Stomach (tissue), 9 donors: ENCODE measurements around the gene PCGF3. TPM values are rescaled to one million over a fixed set of nuclear protein-coding genes. Genes with fewer than 3 reads are reported as not detected.

Source experiments
- DNase-seq, 2 donors: peaks; one replicate each; pipeline versions ENCODE4 v3.0.0 to v3.0.0-alpha.2; 2013 to 2019
- H3K27ac ChIP-seq, 5 donors: fragments of 200-600 bp in 4 of 5; sonication (generic) in 4 of 5; one replicate each; pipeline ENCODE4 v1.5.1; 2013 to 2019; ENCODE audit warnings: mild to moderate bottlenecking in 1 of 5, moderate library complexity in 1 of 5
- H3K27me3 ChIP-seq, 3 donors: fragments of 200-600 bp; sonication (generic); one replicate each; pipeline ENCODE4 v1.5.1; 2017 to 2019; ENCODE audit warnings: mixed run types in 1 of 3
- H3K36me3 ChIP-seq, 4 donors: fragments of 200-600 bp; sonication (generic); 1 replicate in 3 of 4; 2 replicates in 1 of 4; pipeline ENCODE4 v1.5.1; 2016 to 2019
- H3K4me1 ChIP-seq, 4 donors: fragments of 200-600 bp; sonication (generic); one replicate each; pipeline ENCODE4 v1.5.1; 2016 to 2019
- H3K4me3 ChIP-seq, 4 donors: fragments of 200-600 bp; sonication (generic) in 3 of 4; one replicate each; pipeline ENCODE4 v1.5.1; 2016 to 2019; ENCODE audit warnings: mild to moderate bottlenecking in 1 of 4
- H3K9me3 ChIP-seq, 4 donors: fragments of 200-600 bp; sonication (generic); one replicate each; pipeline ENCODE4 v1.5.1; 2016 to 2019
- EP300 ChIP-seq: sonication (generic); formaldehyde crosslinking; IDR thresholded peaks from one replicate; pipeline ENCODE4 v1.6.1; 2017; ENCODE audit warnings: antibody characterized with exemption
- POLR2A ChIP-seq, 4 donors: fragments of 450-650 bp; IDR thresholded peaks; one replicate each; pipeline ENCODE4 v1.6.1; 2016; ENCODE audit warnings: antibody characterized with exemption in 4 of 4, control low read depth in 2 of 4, mild to moderate bottlenecking in 1 of 4, moderate library complexity in 1 of 4
- POLR2AphosphoS5 ChIP-seq, 3 donors: sonication (generic); formaldehyde crosslinking; IDR thresholded peaks; one replicate each; pipeline ENCODE4 v1.6.1; 2016; ENCODE audit warnings: antibody characterized with exemption in 3 of 3
- whole genome bisulfite sequencing, 5 donors: extraction: QIAGEN DNeasy Blood & Tissue Kit in 3 of 5; methylation state at CpG; one replicate each; pipeline versions ENCODE4 v1.1.5 to v1.1.7; 2013 to 2018; 5-methylcytosine and 5-hydroxymethylcytosine counted together
- intact Hi-C: fragments of 100-400 bp; cut with DNase I; formaldehyde crosslinking; loops from one replicate; pipeline ENCODE4 v1.15.1; 2023; ENCODE audit warnings: low total_unique reads
- polyA plus RNA-seq, 3 donors: library from polyadenylated mRNA; stranded (reverse); fragments of 200-250 nt; gene quantifications; one replicate each; pipeline ENCODE4 v1.2.3, GENCODE V29; 2013
- total RNA-seq, 5 donors: library from RNA; depleted of rRNA; stranded (reverse); fragments of >200 nt; gene quantifications; one replicate each; pipeline versions ENCODE4 v1.1.0 to v1.2.3, GENCODE V29; 2014 to 2016
- TF ChIP-seq, protein P1 (sequence below), 7 experiments: fragments of 450-650 bp in 4 of 7; fragments of 200-600 bp in 3 of 7; sonication (generic) in 3 of 7; IDR thresholded peaks; one replicate each; pipeline ENCODE4 v1.5.1; 2016 to 2019; ENCODE audit warnings: antibody characterized with exemption in 7 of 7, control low read depth in 2 of 7, mild to moderate bottlenecking in 1 of 7
- donor health status: healthy with polysubstance abuse.
- donor health status: Bipolar disorder and iron deficiency.
- donor health status: healthy.

Gene PCGF3
- total and polyA plus RNA-seq, 8 donors = 24.7 to 140 (median 62.7) TPM

DNA sequence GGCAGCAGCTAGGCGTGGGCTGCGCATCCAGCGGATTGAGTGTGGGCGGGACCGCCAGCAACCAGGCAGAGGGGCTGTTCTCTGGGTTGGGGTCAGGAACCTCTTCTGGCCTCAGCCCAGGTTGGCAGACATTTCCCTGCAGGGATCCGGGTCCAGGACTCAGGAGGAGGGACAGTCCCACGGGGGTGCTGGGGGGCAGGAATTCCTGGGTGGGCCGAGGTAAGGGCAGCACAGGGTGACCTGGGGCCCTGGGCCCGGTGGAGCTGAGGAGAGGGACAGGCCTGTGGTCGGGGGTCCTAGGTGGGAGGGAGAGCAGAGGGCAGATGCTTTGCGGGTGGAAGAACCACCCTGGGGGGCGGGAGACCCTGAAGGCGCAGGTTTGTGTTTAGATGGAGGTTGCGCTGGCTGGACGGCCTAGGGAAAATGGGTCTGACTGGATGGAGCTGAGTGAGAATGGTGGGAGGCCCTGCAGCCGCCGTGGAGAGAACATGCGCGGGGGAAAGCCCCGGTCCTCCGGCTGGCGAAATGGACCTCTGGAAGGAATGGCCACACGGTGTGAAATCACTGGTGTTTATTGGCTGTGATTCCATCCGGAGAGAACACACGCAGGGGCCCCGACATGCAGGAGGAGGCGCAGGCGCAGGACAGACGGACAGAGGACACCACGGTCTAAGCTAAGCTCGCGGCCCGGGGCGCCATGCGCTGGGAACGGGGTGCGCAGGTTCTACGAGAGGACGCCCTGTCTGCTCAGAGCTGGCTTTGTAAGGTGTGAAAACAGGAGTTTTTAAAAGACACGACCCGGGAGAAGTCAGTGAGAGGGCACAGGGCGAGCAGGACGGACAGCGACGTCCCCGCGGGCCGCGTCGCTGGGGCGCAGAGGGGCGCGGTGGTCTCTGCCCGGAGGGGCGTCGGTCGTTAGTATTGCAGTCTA, 79.0 kb downstream of the PCGF3 start:
- no peak for DNase-seq
- H3K27ac ChIP-seq = no peak overlapping the region

DNA sequence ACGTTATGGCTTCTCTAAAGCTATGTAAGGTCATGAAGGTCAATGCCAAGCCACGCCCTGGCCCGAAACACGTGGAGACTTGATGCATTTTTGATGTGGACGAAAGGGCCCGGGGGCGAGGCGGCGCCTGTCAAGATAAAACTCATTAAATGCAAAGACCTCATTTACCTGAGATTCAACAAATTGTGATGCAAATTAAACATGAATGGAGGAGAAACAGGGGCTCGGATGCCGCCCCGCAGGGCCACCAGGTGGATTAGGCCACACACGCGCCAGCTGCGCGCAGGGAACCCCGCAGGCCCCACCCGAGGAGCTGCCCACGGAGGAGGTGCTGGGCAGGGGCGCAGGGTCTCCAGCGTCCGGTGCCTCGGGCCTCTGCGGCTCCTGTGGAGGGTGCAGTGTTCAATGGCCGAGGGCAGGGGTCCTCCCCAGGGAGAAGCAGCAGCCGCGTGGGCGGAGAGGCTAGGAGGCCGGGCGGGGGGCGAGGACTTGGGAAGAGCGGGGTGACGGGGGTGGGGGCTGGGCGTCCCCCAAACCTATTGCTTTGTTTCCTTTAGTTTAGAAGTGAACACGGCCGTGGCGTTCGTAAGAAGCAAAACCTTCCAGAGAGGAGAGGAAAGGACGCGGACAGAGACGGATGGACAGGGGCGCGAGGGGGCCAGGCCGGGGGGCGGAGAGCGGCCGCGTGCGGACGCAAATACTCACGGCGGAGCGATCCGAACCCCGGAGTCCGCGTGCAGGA, 79.9 kb downstream of the PCGF3 start:
- Histone ChIP-seq H3K4me1 (peaks cover 25 to 64% (median 53%) of the 10 kb centered on the region in 4 donors), H3K9me3 (no peaks in the 10 kb centered on the region), H3K27me3 (peaks cover 15 to 65% (median 26%) of the 10 kb centered on the region in 3 donors), H3K4me3 (peak overlapping the region; percentile 29 to 46 (median 38)), H3K36me3 (no peaks in the 10 kb centered on the region), H3K27ac (peak overlapping the region in 3 of 5 donors; percentile 42 to 66 (median 59))
- WGBS, 5 donors = 19 to 41% (median 34%) methylated on average over 32 to 57 of the region's 57 CpGs
- peak in 1 of 2 donors; percentile 54 for DNase-seq
- intact Hi-C loops = no loop called here
- TF ChIP-seq EP300 (no peak), POLR2AphosphoS5 (IDR thresholded peaks at IDR 0.05) (no peak), POLR2A (IDR thresholded peaks at IDR 0.05) (no peak)
- TF ChIP-seq, protein P1, sequence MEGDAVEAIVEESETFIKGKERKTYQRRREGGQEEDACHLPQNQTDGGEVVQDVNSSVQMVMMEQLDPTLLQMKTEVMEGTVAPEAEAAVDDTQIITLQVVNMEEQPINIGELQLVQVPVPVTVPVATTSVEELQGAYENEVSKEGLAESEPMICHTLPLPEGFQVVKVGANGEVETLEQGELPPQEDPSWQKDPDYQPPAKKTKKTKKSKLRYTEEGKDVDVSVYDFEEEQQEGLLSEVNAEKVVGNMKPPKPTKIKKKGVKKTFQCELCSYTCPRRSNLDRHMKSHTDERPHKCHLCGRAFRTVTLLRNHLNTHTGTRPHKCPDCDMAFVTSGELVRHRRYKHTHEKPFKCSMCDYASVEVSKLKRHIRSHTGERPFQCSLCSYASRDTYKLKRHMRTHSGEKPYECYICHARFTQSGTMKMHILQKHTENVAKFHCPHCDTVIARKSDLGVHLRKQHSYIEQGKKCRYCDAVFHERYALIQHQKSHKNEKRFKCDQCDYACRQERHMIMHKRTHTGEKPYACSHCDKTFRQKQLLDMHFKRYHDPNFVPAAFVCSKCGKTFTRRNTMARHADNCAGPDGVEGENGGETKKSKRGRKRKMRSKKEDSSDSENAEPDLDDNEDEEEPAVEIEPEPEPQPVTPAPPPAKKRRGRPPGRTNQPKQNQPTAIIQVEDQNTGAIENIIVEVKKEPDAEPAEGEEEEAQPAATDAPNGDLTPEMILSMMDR (IDR thresholded peaks at IDR 0.05) = no peak

More for the DNA sequence above, 79.0 kb downstream of the PCGF3 start:
- H3K4me1 ChIP-seq = peaks cover 33 to 68% (median 59%) of the 10 kb centered on the region in 4 donors
- peaks cover 15 to 56% (median 26%) of the 10 kb centered on the region in 3 donors for H3K27me3 ChIP-seq
- H3K36me3 ChIP-seq = peaks cover 0 to 7% (median 6%) of the 10 kb centered on the region in 4 donors
- intact Hi-C loops = no loop called here
- no peak for TF ChIP-seq POLR2A (IDR thresholded peaks at IDR 0.05)
- no peak for TF ChIP-seq POLR2AphosphoS5 (IDR thresholded peaks at IDR 0.05)
- no peak for TF ChIP-seq EP300
- TF ChIP-seq, protein P1 (IDR thresholded peaks at IDR 0.05) = no peak
- whole genome bisulfite sequencing, 5 donors = 70 to 80% (median 71%) methylated on average over 51 to 57 of the region's 57 CpGs
- no peak overlapping the region for H3K4me3 ChIP-seq
- H3K9me3 ChIP-seq = no peaks in the 10 kb centered on the region

DNA sequence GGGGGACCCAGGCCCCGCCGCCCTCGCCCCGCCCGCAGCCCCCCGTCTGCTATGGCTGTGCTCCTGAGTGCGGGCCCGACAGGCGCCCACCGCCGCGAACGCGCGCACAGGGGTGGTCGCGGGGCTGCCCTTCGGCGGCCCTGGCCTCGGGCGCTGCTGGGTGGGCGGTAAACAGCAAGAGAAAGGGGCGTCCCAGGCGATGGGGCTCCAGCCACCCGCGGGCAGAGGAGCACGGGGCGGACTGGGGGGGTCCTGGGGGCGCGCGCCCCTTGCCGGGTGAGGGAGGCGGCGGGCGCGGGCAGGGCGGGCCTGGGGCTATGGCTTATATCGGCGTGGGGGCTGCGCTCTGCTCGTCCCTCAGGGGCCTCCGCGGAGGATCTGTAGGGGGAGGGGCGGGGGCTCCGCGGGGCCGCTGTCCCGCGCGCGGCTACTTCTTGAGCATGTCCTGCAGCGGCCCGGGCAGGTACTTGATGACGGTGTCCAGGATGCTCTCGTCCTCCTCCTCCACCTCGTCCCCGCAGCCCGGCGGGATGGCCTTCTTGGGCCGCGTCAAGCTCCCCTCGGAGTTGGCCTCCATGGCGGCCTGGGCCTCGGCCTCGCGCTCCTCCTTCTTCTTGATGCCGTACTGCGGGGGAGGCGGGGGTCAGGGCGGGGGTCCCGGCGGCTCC, 80.6 kb downstream of the PCGF3 start:
- TF ChIP-seq, protein P1 (IDR thresholded peaks at IDR 0.05) = no peak
- TF ChIP-seq EP300 = no peak
- no peak for TF ChIP-seq POLR2AphosphoS5 (IDR thresholded peaks at IDR 0.05)
- no peak for TF ChIP-seq POLR2A (IDR thresholded peaks at IDR 0.05)
- Histone ChIP-seq H3K4me3 (peak overlapping the region; percentile 29 to 46 (median 38)), H3K4me1 (peaks cover 20 to 57% (median 48%) of the 10 kb centered on the region in 4 donors), H3K27ac (peak overlapping the region in 4 of 5 donors; percentile 42 to 66 (median 56)), H3K9me3 (no peaks in the 10 kb centered on the region), H3K36me3 (no peaks in the 10 kb centered on the region), H3K27me3 (peaks cover 15 to 72% (median 29%) of the 10 kb centered on the region in 3 donors)
- WGBS, 5 donors = 5 to 16% (median 6%) methylated on average over 21 to 72 of the region's 72 CpGs; no CpG with 5 or more reads in 1 of the 5 donors
- peak in 1 of 2 donors; percentile 47 for DNase-seq
- intact Hi-C loops = no loop called here
